Smooth muscle cell (in vitro differentiated cells): Measurements from ENCODE around the gene HLA-DRB5. TPM values are rescaled to one million over a fixed set of nuclear protein-coding genes. Genes with fewer than 3 reads are reported as not detected.
"Not testable (repeated sequence)": the region's sequence is repeated elsewhere in the genome, so short reads cannot be mapped to it uniquely, and the experiment has no call there.

Experiments
- DNase-seq: peaks from one replicate; lab custom pipeline; 2025; ENCODE audit not compliant: unreplicated experiment; lab: John Stamatoyannopoulos, UW
- H2AFZ ChIP-seq: fragments of 200-600 bp; sonication (generic); 2 replicates; pipeline ENCODE4 v1.6.0; 2016; ENCODE audit warnings: antibody characterized with exemption, low read depth, mild to moderate bottlenecking
- H3F3A ChIP-seq: fragments of 200-600 bp; sonication (generic); 2 replicates; pipeline ENCODE4 v1.6.0; 2017; ENCODE audit warnings: antibody characterized with exemption, low read depth
- H3K27ac ChIP-seq: fragments of 200-600 bp; sonication (generic); 2 replicates; pipeline ENCODE4 v1.5.1; 2016; ENCODE audit warnings: low read depth, mild to moderate bottlenecking
- H3K27me3 ChIP-seq: fragments of 200-600 bp; sonication (generic); 2 replicates; pipeline ENCODE4 v1.6.1; 2016; ENCODE audit warnings: low read depth, mild to moderate bottlenecking
- H3K36me3 ChIP-seq: fragments of 200-600 bp; sonication (generic); 2 replicates; pipeline ENCODE4 v1.5.1; 2016; ENCODE audit warnings: low read depth
- H3K4me1 ChIP-seq: fragments of 200-600 bp; sonication (generic); 2 replicates; pipeline ENCODE4 v1.5.1; 2016; ENCODE audit warnings: low read depth
- H3K4me2 ChIP-seq: fragments of 200-600 bp; sonication (generic); 2 replicates; pipeline ENCODE4 v1.6.0; 2016; ENCODE audit warnings: mild to moderate bottlenecking
- H3K4me3 ChIP-seq: fragments of 200-600 bp; sonication (generic); 2 replicates; pipeline ENCODE4 v1.5.1; 2016; ENCODE audit warnings: mild to moderate bottlenecking
- H3K79me2 ChIP-seq: fragments of 200-600 bp; sonication (generic); 2 replicates; pipeline ENCODE4 v1.6.0; 2016; ENCODE audit warnings: low read depth, mild to moderate bottlenecking
- H3K9ac ChIP-seq: fragments of 200-600 bp; sonication (generic); 2 replicates; pipeline ENCODE4 v1.6.0; 2016; ENCODE audit warnings: low read depth
- H3K9me3 ChIP-seq: fragments of 200-600 bp; sonication (generic); replicated peaks from 2 replicates; pipeline ENCODE4 v1.5.1; 2016; ENCODE audit warnings: low read depth
- H4K20me1 ChIP-seq: fragments of 200-600 bp; sonication (generic); 2 replicates; pipeline ENCODE4 v1.6.0; 2016; ENCODE audit warnings: low read depth
- CTCF ChIP-seq: fragments of 200-600 bp; sonication (generic); IDR thresholded peaks from 2 replicates; pipeline ENCODE4 v1.5.1; 2017; ENCODE audit warnings: borderline replicate concordance, mild to moderate bottlenecking, antibody characterized with exemption; ENCODE audit not compliant: insufficient read depth, poor library complexity, severe bottlenecking
- WGBS: methylation state at CpG from one replicate; pipeline ENCODE4 v1.1.7; 2016; ENCODE audit warnings: low lambda C conversion rate; 5-methylcytosine and 5-hydroxymethylcytosine counted together
- polyA plus RNA-seq: library from polyadenylated mRNA; unstranded; fragments of >200 nt; fragmentation: Nextera tagmentation; extraction: Ambion mirVana; gene quantifications from 2 replicates; pipeline ENCODE4 v1.2.1, GENCODE V29; 2016
- total RNA-seq: library from RNA; depleted of rRNA; stranded (reverse); fragments of >200 nt; gene quantifications from 2 replicates; pipeline ENCODE4 v1.2.3, GENCODE V29; 2014

Gene HLA-DRB5
- total RNA-seq, result 7.8 and 10.4 TPM in 2 replicates
- polyA plus RNA-seq, result 7.9 and 32.0 TPM in 2 replicates

- H3K27me3 ChIP-seq, result peaks cover 3% of the 10 kb centered on the region
- DNase-seq, result no peak
- no peak within 1 kb of the TSS for H3K9ac ChIP-seq
- H2AFZ ChIP-seq, result no peak within 1 kb of the TSS
- H3K79me2 ChIP-seq, result no peaks in the 10 kb centered on the region
- 79% methylated on average over 4 of the region's 4 CpGs for WGBS
- no peak within 1 kb of the TSS for H3K27ac ChIP-seq
- H4K20me1 ChIP-seq, result no peaks in the 10 kb centered on the region
- no peak for TF ChIP-seq CTCF
- H3K9me3 ChIP-seq, result no peaks in the 10 kb centered on the region
- H3K4me1 ChIP-seq, result no peaks in the 10 kb centered on the region
- H3K4me2 ChIP-seq, result no peak within 1 kb of the TSS
- H3K4me3 ChIP-seq, result no peak within 1 kb of the TSS
- H3K36me3 ChIP-seq, result no peaks in the 10 kb centered on the region
- no peaks in the 10 kb centered on the region for H3F3A ChIP-seq
Observed at GRCh38 chr6:32529697-32530430, at the start of gene HLA-DRB5. TSS of gene HLA-DRB5 (minus strand) at chr6:32530287. CDS start at chr6:32530224, 63 bp downstream.

GRCh38 chr6:32578962-32579361 is 48.9 kb upstream of the HLA-DRB5 start:
- WGBS, result 86% methylated on average over 3 of the region's 3 CpGs
- Histone ChIP-seq H4K20me1 (no peaks in the 10 kb centered on the region), H3K4me2 (no peak overlapping the region), H3K4me3 (no peak overlapping the region), H3K79me2 (no peaks in the 10 kb centered on the region), H3F3A (no peaks in the 10 kb centered on the region), H3K4me1 (no peaks in the 10 kb centered on the region), H2AFZ (no peak overlapping the region), H3K27me3 (no peaks in the 10 kb centered on the region), H3K36me3 (no peaks in the 10 kb centered on the region), H3K27ac (no peak overlapping the region), H3K9ac (no peak overlapping the region), H3K9me3 (no peaks in the 10 kb centered on the region)
- no peak for TF ChIP-seq CTCF
- DNase-seq, result no peak

GRCh38 chr6:32577493-32577892 is 47.4 kb upstream of the HLA-DRB5 start:
- H4K20me1 ChIP-seq, H3K9me3 ChIP-seq, H2AFZ ChIP-seq, H3K4me1 ChIP-seq, H3K36me3 ChIP-seq, H3K9ac ChIP-seq, H3K4me2 ChIP-seq, DNase-seq, H3K27ac ChIP-seq, H3K79me2 ChIP-seq, H3K27me3 ChIP-seq, H3F3A ChIP-seq, H3K4me3 ChIP-seq: not testable (repeated sequence)
- WGBS, result 76% methylated on average over 5 of the region's 5 CpGs

GRCh38 chr6:32576250-32576649 is 46.2 kb upstream of the HLA-DRB5 start:
- Histone ChIP-seq H2AFZ (no peak overlapping the region), H3K4me2 (no peak overlapping the region), H3K27ac (no peak overlapping the region), H3F3A (no peaks in the 10 kb centered on the region), H3K27me3 (no peaks in the 10 kb centered on the region), H4K20me1 (no peaks in the 10 kb centered on the region), H3K4me3 (no peak overlapping the region), H3K36me3 (no peaks in the 10 kb centered on the region), H3K9me3 (no peaks in the 10 kb centered on the region), H3K79me2 (no peaks in the 10 kb centered on the region), H3K4me1 (no peaks in the 10 kb centered on the region), H3K9ac (no peak overlapping the region)
- no peak for DNase-seq
- 50% methylated on average over 1 of the region's 1 CpG for WGBS
- TF ChIP-seq CTCF, result no peak
